ENCODE data around the gene ACSL3.

The ACSL3 gene

DNA sequence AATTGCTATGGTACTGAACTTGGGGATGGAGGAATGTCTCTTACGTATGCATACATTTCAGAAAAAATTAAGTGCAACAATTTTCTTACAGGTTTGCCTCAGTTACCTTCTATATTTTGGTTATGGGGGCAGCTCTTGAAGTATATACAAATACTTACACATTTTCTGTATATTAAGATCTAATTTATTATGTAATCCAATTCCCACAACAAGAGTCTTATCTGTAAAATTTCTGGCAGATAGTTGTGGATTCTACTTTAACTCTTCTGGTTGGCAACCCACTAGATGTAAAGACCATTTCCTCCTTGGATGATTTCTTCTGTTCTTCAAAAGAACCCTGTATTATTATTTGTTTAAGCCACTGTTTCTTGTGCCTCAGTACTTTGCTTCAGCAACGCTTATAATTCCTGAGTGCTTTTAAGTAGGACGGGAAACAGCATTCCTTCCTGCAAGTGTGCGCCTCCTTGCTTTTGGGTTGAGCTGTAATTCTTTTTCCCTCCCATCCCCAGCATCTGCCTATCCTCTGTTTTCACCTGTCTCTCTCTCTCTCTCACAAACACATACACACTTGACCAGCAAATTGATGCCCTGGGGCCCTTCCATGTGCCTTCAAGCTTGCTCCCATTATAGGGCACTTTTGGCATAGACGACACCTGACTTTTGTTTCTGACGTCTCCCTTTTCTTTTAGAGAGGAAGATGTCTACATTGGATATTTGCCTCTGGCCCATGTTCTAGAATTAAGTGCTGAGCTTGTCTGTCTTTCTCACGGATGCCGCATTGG lies 61.4 kb downstream of the ACSL3 start:
- ChIA-PET POLR2A (ENCODE audit: low non-redundant PET) (no interaction called here), CTCF (interaction anchor here (0.6 kb wide), 1 partner anchor 116 kb away, joined by 5 read pairs; no protein-coding TSS in a partner anchor)
- DNase-seq (ENCODE audit: low spot score): no peak
- no peak overlapping the region for H3K27ac ChIP-seq
- TF ChIP-seq, protein P1, sequence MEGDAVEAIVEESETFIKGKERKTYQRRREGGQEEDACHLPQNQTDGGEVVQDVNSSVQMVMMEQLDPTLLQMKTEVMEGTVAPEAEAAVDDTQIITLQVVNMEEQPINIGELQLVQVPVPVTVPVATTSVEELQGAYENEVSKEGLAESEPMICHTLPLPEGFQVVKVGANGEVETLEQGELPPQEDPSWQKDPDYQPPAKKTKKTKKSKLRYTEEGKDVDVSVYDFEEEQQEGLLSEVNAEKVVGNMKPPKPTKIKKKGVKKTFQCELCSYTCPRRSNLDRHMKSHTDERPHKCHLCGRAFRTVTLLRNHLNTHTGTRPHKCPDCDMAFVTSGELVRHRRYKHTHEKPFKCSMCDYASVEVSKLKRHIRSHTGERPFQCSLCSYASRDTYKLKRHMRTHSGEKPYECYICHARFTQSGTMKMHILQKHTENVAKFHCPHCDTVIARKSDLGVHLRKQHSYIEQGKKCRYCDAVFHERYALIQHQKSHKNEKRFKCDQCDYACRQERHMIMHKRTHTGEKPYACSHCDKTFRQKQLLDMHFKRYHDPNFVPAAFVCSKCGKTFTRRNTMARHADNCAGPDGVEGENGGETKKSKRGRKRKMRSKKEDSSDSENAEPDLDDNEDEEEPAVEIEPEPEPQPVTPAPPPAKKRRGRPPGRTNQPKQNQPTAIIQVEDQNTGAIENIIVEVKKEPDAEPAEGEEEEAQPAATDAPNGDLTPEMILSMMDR (conservative IDR thresholded peaks at IDR 0.05; ENCODE audit: low read depth): no peak

DNA sequence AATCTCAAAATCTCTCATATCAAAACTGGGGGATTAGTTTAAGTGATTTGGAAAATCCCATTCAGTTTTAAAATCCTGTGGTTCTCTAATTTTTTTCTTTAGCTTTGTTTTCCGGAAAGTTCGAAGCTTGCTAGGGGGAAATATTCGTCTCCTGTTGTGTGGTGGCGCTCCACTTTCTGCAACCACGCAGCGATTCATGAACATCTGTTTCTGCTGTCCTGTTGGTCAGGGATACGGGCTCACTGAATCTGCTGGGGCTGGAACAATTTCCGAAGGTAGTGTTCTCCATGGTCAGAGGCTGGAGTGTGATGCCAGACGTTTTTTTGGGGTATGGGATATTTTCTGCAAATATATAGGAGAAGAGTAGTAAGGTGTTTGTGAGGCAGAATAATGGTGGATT lies 66.1 kb downstream of the ACSL3 start:
- no peak for DNase-seq (ENCODE audit: low spot score)
- TF ChIP-seq, protein P1 (conservative IDR thresholded peaks at IDR 0.05; ENCODE audit: low read depth): no peak
- H3K27ac ChIP-seq: no peak overlapping the region
- ChIA-PET POLR2A (ENCODE audit: low non-redundant PET) (no interaction called here), CTCF (interaction anchor here (0.6 to 1.3 kb wide), 2 partner anchors 12 to 273 kb away, joined by 3 read pairs; no protein-coding TSS in a partner anchor)

DNA sequence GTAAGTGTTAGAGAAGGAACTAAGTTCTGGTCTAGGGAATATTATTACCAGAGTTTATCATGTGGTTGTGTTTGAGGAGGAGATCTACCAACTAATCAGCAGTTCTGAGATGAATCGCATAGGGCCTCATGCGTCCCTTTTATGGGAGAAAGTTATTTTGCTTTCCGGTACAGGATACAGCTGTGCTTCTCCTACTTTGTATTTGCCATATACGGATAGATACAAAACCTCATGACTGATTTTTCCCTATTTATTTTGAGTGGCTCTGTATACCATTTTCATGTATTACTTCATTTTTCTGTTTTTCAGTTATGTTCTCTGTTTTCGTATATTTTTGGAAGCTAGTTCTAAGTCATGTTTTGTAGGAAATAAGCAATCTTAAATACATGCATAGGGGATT lies 66.8 kb downstream of the ACSL3 start:
- H3K27ac ChIP-seq: no peak overlapping the region
- TF ChIP-seq, protein P1 (conservative IDR thresholded peaks at IDR 0.05; ENCODE audit: low read depth): no peak
- POLR2A ChIA-PET (ENCODE audit: low non-redundant PET): no interaction called here
- no peak for DNase-seq (ENCODE audit: low spot score)
- CTCF ChIA-PET: interaction anchor here (1.8 kb wide), 1 partner anchor 12 kb away, joined by 7 read pairs; no protein-coding TSS in a partner anchor

DNA sequence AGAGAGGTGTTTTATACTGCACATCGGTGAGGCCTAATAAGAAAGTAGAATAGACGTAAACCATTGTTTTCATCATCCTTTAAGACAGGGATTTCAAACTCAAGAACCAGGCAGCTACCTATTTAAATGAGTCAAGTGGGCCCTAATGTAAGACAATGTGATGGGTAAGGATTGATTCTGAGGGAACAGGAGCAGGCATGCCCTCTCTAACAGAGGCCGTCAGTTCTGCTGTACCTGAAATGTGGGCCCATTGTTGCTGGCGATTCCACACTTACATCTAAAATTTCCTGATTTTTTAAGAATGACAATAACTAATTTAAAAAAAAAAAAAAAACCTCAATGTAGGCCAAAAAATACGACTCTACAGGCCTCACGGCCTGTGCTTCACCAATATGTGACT lies 67.5 kb downstream of the ACSL3 start:
- TF ChIP-seq, protein P1 (conservative IDR thresholded peaks at IDR 0.05; ENCODE audit: low read depth): no peak
- no peak overlapping the region for H3K27ac ChIP-seq
- POLR2A ChIA-PET (ENCODE audit: low non-redundant PET): no interaction called here
- CTCF ChIA-PET: interaction anchor here (0.6 to 1.8 kb wide), 3 partner anchors 11 to 697 kb away, joined by 3 to 7 read pairs (median 6); no protein-coding TSS in a partner anchor
- no peak for DNase-seq (ENCODE audit: low spot score)

DNA sequence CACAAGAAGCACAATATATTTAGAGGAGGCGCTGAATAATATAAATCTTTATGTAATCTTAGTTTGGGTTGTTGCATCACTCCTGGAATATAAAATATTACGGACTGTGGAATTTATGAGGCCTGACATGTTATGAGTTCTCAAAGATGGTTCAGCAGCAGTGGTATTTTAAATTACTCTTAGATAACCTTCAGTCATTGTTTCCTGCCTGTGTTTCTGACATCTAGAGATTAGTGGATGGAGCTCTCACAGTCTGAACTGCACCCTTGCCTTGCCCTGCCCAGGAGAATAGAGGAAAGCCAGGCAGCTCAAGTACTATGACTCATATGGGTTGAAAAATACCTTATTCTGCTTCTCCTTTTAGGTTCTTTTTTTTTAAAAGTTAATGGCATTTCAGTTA lies 70.0 kb downstream of the ACSL3 start:
- no peak overlapping the region for H3K27ac ChIP-seq
- CTCF ChIA-PET: interaction anchor here (0.5 to 1.0 kb wide), 5 partner anchors 8 to 1686 kb away, joined by 3 to 13 read pairs (median 4); no protein-coding TSS in a partner anchor
- POLR2A ChIA-PET (ENCODE audit: low non-redundant PET): no interaction called here
- no peak for DNase-seq (ENCODE audit: low spot score)
- TF ChIP-seq, protein P1 (conservative IDR thresholded peaks at IDR 0.05; ENCODE audit: low read depth): no peak

DNA sequence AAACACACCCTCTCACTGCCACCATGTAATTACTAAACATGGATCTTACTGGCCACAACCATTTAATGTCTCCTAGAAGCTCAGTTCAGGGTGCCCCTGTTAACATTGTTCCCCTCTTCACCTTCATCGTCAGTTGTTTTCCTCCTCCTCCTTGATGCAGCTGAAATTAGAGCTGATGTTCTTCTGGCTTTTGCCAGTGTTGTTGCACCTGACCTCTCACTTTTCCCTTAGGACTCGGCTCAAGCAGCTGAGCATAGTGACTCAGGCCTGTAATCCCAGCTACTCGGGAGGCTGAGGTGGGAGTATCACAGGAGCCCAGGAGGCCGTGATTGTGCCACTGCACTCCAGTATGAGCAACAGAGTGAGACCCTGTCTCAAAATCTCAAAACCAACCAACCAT lies 70.8 kb downstream of the ACSL3 start:
- no peak for DNase-seq (ENCODE audit: low spot score)
- TF ChIP-seq, protein P1 (conservative IDR thresholded peaks at IDR 0.05; ENCODE audit: low read depth): no peak
- CTCF ChIA-PET: interaction anchor here (0.5 to 1.0 kb wide), 5 partner anchors 7 to 1687 kb away, joined by 3 to 7 read pairs (median 4); no protein-coding TSS in a partner anchor
- H3K27ac ChIP-seq: no peak overlapping the region
- POLR2A ChIA-PET (ENCODE audit: low non-redundant PET): no interaction called here

All from RWPE1 (cell line).